Upper lobe of left lung (tissue), 4 donors: ENCODE measurements around the gene CBX6.

Experiments
- EP300 ChIP-seq, 4 donors: sonication (generic); formaldehyde crosslinking; IDR thresholded peaks; one replicate each; pipeline ENCODE4 v1.5.1; 2017; ENCODE audit warnings: antibody characterized with exemption in 4 of 4, control low read depth in 2 of 4
- POLR2A ChIP-seq, 4 donors: fragments of 450-650 bp; IDR thresholded peaks; one replicate each; pipeline ENCODE4 v1.5.1; 2016 to 2017; ENCODE audit warnings: antibody characterized with exemption in 4 of 4, mild to moderate bottlenecking in 2 of 4
- TF ChIP-seq, protein P1 (sequence below), 6 experiments: fragments of 450-650 bp in 4 of 6; fragments of 200-600 bp in 2 of 6; sonication (generic) in 2 of 6; IDR thresholded peaks; one replicate each; pipeline ENCODE4 v1.5.1; 2016 to 2019; ENCODE audit warnings: antibody characterized with exemption in 6 of 6

DNA sequence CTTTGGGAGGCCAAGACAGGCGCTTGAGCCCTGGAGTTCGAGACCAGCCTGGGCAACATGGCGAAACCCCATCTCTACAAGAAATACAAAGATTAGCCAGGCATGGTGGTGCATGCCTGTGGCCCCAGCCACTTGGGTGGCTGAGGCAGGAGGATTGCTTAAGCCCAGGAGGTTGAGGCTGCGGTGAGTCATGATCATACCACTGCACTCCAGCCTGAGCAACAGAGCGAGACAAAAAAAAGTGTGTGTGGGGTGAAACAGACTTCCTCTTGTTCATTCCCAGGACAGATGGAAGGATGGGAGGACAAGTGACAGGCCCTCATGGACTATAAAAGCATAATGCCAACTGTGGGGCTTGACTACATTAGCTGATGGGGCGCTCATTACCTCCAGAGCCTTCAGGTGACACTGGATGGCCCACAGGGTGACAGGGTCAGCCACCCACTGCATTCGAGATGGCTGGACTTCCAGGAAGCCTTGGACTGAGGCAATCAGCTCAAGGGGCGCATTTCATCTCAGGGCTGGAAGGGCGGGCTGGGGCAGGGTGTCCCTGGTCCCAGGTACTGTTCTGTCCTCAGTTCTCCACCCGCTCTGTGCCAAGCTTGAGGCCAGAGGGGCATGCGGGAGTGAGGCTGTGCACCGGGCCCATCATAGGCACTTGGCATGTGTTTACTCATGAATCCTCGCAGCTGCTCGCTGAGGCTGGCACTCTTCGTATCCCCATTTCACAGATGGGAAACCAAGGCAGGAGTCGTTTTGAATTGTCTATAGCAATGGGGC, 40.7 kb downstream of the CBX6 start:
- TF ChIP-seq, protein P1, sequence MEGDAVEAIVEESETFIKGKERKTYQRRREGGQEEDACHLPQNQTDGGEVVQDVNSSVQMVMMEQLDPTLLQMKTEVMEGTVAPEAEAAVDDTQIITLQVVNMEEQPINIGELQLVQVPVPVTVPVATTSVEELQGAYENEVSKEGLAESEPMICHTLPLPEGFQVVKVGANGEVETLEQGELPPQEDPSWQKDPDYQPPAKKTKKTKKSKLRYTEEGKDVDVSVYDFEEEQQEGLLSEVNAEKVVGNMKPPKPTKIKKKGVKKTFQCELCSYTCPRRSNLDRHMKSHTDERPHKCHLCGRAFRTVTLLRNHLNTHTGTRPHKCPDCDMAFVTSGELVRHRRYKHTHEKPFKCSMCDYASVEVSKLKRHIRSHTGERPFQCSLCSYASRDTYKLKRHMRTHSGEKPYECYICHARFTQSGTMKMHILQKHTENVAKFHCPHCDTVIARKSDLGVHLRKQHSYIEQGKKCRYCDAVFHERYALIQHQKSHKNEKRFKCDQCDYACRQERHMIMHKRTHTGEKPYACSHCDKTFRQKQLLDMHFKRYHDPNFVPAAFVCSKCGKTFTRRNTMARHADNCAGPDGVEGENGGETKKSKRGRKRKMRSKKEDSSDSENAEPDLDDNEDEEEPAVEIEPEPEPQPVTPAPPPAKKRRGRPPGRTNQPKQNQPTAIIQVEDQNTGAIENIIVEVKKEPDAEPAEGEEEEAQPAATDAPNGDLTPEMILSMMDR (IDR thresholded peaks at IDR 0.05), result no peak
- TF ChIP-seq POLR2A (IDR thresholded peaks at IDR 0.05) (no peak), EP300 (IDR thresholded peaks at IDR 0.05) (no peak)
